HG03342 (cell line): ENCODE data around the gene LCN15.
"Not testable (repeated sequence)": the region's sequence is repeated elsewhere in the genome, so short reads cannot be mapped to it uniquely, and the experiment has no call there.

Source experiments
- ATAC-seq: cut with Tn5 transposase; IDR thresholded peaks from one replicate; pipeline ENCODE4 v1.9.1; 2021; ENCODE audit warnings: mild to moderate bottlenecking, moderate library complexity; ENCODE audit not compliant: unreplicated experiment

The LCN15 gene, protein sequence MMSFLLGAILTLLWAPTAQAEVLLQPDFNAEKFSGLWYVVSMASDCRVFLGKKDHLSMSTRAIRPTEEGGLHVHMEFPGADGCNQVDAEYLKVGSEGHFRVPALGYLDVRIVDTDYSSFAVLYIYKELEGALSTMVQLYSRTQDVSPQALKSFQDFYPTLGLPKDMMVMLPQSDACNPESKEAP

DNA sequence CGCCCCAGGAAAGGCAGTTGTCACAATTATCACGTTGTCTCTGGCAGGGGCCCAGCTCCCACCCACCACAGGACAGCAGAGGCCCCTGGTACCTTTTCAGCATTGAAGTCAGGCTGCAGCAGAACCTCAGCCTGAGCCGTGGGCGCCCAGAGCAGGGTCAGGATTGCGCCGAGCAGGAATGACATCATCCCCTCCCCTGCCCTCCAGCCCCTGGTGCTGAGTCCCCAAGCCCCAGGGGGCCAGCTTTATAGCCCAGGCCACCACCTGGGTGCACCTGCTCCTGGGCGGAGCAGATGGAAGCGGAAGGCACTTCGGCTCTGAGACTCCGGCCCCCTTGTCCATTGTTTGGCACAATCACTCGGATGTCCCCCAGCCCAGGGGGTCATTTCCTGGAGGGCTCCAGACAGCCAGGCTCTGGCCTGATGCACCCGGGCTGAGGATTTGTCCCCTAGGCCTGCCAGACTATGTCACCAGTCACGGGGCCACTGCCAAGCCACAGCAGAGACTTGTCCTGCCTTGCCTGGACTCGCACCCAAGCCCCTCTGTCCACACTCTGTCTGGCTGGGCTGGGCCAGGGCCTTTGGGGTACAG, at the start of gene LCN15:
TSS of gene LCN15 (minus strand) at position 218 of the 591 bp plus-strand sequence. CDS start at position 188, 30 bp downstream.
- no peak for ATAC-seq

DNA sequence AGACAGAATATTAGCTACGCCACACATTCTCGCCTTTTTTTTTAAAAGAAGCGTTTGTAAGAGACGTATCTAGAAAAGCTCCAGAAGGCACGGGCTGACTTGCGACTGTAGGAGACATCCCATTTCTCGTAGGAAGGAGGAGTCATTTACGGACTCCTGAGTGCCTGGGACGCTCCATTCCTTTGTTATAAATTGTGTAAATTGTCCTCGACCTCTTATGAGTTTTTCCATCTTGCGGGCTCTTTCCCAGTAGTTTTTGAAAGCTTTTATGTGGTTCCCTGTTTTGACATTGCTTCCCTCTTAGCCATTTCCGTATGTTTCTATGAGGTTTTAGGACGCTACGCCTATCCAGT, 44.5 kb upstream of the LCN15 start:
- no peak for ATAC-seq

DNA sequence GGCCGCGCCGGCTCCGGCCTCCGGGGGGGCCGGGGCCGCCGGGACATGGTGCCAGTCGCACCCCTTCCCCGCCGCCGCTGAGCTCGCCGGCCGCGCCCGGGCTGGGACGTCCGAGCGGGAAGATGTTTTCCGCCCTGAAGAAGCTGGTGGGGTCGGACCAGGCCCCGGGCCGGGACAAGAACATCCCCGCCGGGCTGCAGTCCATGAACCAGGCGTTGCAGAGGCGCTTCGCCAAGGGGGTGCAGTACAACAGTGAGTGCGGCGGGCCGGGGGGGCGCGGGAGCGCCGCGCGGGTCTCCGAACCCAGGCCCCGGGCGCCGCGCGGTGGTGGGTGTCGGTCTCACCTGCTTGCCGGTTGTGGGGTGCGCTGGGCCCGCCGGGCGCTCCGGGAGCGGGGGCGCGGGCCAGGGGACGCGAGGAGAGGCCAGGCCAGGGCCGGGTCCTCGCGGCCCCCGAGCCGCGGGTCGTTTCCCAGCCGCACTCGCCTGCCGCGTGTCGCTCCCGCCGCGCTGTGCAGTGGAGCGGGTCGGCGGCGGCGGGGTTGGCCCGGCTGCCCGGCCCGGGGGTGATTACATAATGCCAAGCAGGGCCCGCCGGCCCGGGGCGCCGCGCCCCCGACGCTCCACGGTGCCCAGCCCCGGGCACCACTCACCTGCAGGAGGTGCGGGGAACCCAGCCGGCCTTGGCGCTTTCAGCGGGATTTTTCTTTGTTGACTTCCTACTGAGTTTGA, 43.9 kb upstream of the LCN15 start:
- peak; percentile 37 for ATAC-seq

DNA sequence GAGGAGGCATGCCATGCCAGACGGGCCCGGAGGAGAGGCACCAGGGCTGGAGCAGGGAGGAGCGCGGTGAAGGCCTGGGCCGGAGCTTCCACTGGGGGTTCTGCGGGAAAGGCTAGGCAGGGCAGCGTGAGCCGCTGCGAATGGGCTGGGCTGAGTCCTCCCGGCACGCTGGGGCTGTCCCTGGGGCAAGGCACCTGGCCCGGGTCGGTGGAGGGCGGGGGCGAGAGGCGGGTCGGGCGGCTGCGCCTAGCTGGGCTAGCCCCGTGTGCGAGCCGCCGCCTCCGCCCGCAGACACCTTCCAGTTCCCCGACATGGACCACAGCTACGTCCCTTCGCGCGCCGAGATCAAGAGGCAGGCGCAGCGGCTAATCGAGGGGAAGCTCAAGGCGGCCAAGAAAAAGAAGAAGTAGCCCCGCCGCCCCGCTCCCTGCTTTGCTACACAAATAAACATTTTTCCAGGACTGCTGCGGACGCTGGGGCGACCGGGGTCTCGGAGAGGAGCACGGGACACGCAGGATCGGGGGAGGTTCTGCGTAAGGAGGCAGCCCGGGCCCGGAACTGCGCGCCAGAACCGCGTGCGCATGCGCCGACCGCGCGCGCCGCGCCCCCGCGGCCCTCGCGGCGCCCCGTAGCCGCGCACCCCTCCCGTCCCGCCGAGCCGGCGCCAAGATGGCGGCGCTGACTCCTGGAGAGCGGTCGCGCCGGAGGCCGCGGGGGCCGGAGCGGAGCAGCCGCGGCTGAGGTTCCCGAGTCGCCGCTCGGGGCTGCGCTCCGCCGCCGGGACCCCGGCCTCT, 43.2 kb upstream of the LCN15 start, which contains the start of gene RABL6:
TSS of gene RABL6 (plus strand) at position 668 of the 794 bp plus-strand sequence. CDS start 249 bp downstream, outside the sequence.
- ATAC-seq: peak; percentile 73

DNA sequence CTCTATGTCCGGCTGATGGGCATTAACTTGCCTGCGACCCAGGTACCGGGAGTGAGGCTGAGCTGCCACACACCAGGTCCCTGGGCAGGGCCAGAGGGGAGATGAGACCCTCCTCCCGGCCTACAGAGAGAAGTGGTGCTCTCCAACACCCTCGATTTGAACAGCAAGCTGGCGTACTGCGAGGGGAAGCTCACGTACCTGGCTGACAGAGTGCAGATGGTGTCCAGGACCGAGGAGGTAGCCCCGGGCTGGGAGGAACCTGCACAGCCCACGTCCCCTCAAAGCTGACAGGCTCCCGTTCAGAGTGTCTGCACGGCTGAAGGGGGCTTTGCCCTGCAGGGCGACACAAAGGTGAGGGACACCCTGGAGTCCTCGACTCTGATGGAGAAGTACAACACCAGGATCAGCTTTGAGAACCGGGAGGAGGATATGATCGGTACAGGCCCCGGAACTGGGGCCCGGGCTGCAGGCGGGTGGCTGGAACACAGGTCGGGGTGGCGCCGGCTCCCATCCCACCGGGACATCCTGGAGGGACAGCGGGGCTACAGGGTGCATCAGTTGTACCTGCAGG, 42.4 kb upstream of the LCN15 start:
- ATAC-seq: no peak

DNA sequence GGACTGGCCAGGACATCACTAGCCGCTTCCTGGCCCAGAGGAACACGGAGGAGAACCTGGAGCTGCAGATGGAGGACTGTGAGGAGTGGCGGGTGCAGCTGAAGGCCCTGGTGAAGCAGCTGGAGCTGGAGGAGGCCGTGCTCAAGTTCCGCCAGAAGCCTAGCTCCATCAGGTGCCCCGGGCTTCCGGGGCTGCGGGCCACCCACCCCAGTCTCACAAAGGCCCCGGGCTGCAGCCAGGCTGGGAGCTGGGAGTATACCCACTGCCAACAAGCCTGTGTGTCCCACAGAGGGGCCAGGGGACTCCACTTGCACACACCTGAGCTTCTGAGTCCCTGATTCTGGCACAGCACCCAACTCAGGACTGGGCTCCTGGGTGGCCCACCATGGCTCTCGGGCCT, 41.7 kb upstream of the LCN15 start:
- ATAC-seq: no peak

DNA sequence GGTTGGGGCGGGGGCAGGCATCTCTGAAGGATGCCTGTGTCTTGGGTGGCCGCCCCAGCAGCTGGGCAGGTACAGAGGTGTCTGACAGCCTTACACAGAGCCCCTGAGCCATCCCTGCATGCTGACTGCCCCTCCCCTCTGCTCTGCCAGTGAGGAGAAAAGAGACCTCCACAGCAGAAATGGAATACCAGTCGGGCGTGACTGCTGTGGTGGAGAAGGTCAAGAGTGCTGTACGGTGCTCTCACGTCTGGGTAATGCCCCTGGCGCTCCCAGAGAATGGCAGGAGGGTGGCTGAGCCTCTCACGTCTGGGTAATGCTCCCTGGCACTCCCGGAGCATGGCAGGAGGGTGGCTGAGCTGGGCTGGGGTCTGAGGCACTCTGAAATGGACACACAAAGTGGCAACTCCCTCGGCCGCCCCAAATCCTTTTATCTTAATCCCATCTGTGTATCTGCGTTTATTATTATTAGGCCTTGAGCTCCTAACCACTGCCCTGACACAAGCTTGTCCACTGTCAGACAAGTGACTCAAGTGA, 41.0 kb upstream of the LCN15 start:
- ATAC-seq: no peak

DNA sequence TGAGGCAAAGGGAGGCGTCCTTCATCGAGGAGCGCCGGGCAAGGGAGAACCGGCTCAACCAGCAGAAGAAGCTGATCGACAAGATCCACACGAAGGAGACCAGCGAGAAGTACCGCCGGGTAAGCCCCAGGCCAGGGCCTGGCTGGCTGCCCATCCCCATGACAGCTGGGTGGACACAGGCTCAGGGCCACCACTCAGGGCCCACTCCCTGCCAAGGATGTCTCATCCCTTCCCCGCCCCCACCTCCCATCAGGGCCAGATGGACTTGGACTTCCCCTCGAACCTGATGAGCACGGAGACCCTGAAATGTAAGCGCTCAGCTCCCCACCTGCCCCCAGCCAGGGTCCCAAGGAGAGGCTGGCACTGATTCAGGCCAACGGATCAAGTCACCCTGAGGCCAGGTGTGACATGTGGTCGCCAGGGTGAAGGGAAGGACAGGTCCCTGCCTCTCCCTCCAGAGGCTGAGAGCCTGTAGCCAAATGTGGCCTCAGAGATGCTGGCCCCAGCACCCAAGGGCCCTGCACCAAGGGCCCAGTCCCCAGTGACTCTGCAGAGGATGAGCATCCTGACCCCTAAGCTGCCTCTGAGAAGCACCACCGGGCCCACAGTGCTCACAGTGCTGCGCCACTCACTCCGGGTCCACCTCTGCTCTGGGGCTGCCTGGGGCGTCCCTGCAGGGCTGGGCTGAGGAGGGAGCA, 40.3 kb upstream of the LCN15 start:
- no peak for ATAC-seq

DNA sequence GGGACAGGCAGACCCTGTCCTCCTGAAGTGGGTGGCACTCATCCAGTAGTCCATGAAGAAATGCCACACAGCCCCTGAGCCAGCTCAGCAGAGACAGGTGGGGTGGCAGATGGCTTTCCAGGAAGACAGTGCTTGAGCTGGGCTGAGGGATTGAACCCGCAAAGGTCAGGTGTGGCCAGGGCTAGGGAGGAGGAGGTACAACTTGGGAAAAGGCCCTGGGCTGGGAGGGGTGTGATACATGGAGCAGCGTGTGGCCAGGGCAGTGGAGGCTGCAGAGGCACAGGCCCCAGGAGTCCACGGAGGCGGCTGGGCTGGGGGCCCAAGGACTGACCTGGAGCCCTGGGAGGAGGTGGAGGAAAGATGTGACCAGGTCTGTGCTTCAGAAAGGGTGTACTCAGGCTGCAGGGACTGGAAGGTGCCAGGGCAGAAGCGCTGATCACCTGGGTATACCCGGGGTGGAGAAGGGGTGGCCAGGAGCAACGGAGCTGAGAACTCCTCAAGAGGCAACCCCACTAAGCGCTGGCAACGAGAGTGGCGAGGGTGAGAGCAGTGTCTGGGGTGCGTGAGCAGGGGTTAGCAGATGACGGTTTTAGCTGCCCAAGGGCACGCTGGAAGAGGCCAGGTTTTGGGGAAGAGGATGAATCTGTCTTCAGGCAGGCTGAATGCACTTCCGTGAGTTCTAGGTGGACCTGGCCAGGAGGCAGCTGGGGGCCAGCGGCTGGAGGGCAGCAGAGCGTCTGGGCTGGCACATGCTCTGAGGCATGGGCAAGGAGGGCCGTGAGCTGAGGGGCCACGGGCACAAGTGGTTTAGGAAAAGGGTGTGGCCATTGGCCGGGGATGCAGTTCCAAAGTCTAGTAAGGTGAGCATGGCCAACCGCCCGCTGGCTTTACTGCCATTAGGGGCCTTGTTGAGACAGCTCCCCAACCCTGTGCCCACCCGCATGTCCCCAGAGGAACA, 39.5 kb upstream of the LCN15 start:
- ATAC-seq: no peak

DNA sequence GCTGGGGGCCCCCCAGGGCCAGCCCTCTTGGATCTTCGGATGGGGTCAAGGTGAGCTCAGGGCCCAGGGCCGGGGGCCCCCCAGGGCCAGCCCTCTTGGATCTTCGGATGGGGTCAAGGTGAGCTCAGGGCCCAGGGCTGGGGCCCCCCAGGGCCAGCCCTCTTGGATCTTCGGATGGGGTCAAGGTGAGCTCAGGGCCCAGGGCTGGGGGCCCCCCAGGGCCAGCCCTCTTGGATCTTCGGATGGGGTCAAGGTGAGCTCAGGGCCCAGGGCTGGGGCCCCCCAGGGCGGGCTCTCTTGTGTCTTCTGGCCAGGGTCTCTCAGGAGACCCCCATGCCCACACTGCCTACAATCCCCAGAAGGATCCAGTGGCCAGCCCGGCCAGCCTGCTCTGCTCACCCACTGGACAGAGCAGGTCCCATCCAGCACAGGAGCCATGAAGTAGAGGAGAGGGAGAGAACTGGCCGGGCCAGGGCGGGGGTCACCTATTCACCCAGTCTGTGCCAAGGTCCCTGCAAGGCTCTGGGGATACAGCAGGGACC, 38.8 kb upstream of the LCN15 start:
- not testable (repeated sequence) for ATAC-seq

DNA sequence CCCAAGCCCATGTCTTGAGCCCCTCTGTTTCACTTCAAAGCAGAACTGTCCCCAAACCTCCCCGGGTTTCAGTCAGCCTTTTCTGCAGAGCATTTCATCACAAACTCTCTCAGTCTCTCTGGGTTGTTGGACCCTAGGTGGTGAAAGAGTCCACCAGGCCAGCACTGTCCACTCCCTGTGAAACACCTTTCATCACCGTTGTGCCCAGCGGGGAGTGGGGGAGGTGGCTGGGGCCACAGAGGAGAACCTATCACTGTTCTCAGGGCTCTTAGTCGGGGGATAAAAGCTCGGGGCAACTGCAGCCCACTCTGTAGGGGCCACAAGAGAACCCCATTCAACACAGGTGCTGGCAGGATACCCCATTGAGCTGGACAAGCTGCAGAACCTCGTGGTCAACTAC, 38.0 kb upstream of the LCN15 start:
- ATAC-seq: no peak

DNA sequence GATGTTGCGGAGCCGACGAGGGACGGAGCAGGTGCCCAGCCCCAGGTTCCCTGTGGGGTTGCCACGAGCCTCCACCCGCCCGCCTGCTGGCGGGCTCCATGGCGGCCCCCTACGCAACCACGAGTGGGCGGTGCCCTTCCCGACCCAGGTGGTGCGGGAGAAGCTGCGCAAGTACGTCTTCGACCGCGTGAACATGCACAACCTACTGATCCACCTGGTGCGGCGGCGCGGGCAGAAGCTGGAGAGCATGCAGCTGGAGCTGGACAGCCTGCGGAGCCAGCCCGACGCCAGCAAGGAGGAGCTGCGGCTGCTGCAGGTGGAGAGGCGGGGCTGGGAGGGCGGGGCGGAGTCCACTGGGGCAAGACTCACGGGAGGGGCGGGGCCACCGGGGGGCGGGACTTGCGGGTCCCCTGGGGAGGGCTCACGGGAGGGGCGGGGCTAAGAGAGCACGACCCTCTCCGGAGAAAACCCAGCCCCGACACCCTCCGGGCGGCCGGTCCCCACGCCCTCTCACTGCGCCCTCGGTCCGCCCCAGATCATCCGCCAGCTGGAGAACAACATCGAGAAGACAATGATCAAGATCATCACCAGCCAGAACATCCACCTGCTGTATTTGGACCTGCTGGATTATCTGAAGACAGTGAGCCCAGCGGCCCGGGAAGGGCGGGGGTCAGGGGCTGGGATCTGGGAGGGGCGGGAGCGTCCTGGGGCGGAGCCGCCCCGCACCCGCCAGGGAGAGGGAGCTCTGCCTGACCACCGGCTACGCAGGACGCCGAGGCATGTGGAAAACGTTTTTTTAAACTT, 35.7 kb upstream of the LCN15 start:
- ATAC-seq: peak; percentile 48

DNA sequence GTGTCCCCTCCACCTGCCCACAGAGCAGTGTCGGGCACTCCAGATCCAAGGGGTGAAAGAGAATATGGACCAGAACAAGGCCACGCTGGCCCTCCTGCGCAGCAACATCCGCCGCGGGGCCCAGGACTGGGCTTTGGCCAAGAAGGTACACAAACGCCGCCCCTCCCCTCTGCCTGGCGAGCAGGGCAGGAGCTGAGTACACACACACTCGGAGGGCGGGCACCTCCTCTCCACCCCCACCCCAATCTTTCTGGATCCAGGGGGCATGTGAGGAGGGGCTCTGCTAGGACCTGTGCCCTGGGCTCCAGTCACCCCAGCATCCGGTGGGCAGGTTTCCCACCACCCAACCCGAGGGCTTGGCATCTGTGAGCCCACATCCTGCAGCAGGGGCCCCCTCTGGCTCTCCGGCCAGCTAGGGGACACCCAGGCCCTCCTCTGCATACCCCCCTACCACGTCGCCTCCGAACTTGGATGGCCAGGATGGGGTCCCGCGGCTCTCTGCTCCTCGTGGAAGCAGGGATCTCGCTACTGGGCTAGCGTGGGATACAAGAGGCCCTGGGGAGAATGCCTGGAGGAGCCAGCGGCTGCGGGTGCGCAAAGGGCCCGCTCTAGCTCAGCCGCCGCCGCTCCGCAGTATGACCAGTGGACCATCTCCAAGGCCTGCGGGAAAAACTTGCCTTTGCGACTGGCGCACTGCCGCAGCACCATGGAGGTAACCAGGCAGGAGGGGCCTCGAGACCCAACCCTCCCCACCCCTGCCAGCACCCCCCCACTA, 34.9 kb upstream of the LCN15 start:
- ATAC-seq: peak; percentile 10

DNA sequence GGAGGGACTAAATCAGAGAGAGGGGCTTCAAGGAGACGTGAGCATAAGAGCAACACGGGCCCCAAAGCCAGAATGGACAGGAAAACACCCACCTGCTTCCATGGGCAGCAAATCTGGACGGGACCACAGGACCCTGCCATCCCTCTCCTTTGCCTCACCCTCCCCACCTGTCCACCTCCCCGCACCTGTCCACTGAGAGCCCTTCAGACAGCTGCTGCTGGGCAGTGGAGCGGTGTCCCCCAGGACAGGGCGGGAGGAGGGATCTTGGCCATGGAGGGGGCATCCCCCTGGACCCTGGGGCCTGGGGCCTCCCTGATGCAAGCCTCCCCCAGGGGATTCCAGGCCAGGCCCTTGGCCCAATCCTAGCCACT, 34.4 kb upstream of the LCN15 start:
- ATAC-seq: no peak

DNA sequence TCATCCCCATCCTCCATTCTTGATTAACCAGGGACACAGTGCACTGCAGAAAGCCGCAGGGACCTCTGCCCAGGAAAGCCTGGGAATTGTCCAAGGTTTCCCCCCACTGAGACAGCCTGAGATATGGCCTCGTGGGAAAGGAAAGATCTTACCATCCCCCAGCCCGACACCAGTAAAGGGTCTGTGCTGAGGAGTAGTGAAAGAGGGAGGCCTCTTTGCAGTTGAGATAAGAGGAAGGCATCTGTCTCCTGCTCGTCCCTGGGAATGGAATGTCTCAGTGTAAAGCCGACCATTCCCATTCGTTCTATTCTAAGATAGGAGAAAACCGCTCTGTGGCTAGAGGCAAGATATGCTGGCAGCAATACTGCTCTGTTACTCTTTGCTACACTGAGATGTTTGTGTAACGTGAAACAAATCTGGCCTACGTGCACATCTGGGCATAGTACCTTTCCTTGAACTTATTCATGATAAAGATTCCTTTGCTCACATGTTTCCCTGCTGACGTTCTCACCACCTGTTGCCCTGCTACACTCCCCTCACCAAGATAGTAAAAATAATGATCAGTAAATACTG, 32.5 kb upstream of the LCN15 start:
- ATAC-seq: not testable (repeated sequence)

DNA sequence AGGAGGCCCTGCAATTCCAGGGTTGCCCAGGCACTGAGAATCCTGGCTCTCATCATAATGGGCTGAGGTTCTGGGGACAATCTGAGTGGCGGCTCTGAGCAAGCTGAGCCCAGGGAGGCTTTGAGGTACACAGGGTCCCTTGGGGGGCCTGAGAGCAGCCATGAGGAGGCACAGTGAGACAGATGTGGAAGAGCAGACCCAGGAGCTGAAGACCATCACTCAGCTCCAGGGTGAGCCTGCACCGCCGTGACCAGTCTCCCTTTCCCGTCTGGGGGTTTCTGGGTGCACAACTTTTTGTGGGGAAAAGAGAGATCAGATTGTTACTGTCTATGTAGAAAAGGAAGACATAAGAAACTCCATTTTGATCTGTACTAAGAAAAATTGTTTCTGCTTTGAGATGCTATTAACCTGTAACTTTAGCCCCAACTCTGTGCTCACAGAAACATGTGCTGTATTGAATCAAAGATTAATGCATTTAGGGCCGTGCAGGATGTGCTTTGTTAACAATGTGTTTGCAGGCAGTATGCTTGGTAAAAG, 32.0 kb upstream of the LCN15 start, which contains the start of gene CCDC183:
TSS of gene CCDC183 (plus strand) at position 101 of the 537 bp plus-strand sequence. CDS start at position 161, 60 bp downstream.
- ATAC-seq: no peak

DNA sequence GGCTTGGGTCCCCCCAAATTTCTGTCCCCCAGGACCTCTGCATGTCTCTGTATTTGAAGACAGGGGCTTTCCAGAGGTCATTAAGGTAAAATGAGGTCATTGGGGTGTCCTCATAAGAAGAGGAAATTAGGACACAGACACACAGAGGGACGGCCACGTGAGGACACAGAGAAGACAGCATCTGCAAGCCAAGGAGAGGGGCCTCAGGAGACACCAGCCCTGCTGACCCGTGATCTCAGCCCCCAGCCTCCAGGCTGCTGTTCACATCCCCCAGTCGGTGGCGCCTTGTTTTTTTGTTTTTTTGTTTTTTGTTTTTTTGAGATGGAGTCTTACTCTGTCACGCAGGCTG, 30.7 kb upstream of the LCN15 start:
- no peak for ATAC-seq
